Ovary (tissue), 1 donor: Measurements from ENCODE around the gene ATOH7.

ENCODE experiments used
- EP300 ChIP-seq: sonication (generic); formaldehyde crosslinking; IDR thresholded peaks from one replicate; pipeline ENCODE4 v1.6.1; 2017; ENCODE audit warnings: antibody characterized with exemption
- POLR2A ChIP-seq: fragments of 450-650 bp; IDR thresholded peaks from one replicate; pipeline ENCODE4 v1.6.1; 2017; ENCODE audit warnings: antibody characterized with exemption, mild to moderate bottlenecking, moderate library complexity

GRCh38 chr10:68276224-68276623, 44.3 kb upstream of the ATOH7 start:
- TF ChIP-seq EP300 (no peak), POLR2A (no peak)
